ENCODE data around the gene TLR9. TPM values are rescaled to one million over a fixed set of nuclear protein-coding genes. Genes with fewer than 3 reads are reported as not detected.

TLR9 gene
- total and polyA plus RNA-seq, 4 experiments from 2014 or later = 2.3 to 3.0 TPM; not detected in 2

- Histone ChIP-seq H3K4me1 (ENCODE audit: insufficient read depth, low read length) (peaks cover 58% of the 10 kb centered on the region), H3K4me3 (ENCODE audit: low read length in 2 of 2) (no peak overlapping the region), H3K27me3 (ENCODE audit: insufficient read depth, low read length) (no peaks in the 10 kb centered on the region), H3K36me3 (ENCODE audit: insufficient read depth, low read length) (peaks cover 33% of the 10 kb centered on the region), H3K9me3 (ENCODE audit: control insufficient read depth in 1 of 2, low read length in 2 of 2) (no peaks in the 10 kb centered on the region), H3K27ac (ENCODE audit: low read depth, low read length) (no peak overlapping the region)
- Mint-ChIP-seq H3K27me3 (no peaks in the 10 kb centered on the region), H3K9me3 (no peaks in the 10 kb centered on the region), H3K4me3 (peak overlapping the region in 3 of 8 donors; percentile 21 to 62 (median 26)), H3K36me3 (peaks cover 14 to 43% of the 10 kb centered on the region in 2 donors), H3K27ac (peak overlapping the region in 5 of 7 donors; percentile 64 to 91 (median 89)), H3K4me1 (peaks cover 31 to 76% (median 54%) of the 10 kb centered on the region in 4 donors)
- ChIA-PET CTCF (ENCODE audit: partially characterized antibody) (interaction anchor here (0.7 to 31.1 kb wide), 6 partner anchors 8 to 224 kb away, joined by 3 to 684 read pairs (median 4); partner anchors contain the start of genes GLYCTK and WDR82), POLR2A (ENCODE audit: partially characterized antibody) (interaction anchor here (1.2 to 13.6 kb wide), 6 partner anchors 10 to 61 kb away, joined by 4 to 156 read pairs (median 8); partner anchors contain the start of genes GLYCTK, PPM1M, TWF2 and WDR82)
- intact Hi-C loops (cut with micrococcal nuclease) = no loop called here
- DNase-seq = no peak
Observed at GRCh38 chr3:52227117-52227516, 1.7 kb upstream of the TLR9 start.

- Histone ChIP-seq H3K4me3 (ENCODE audit: low read length in 2 of 2) (no peak overlapping the region), H3K27ac (ENCODE audit: low read depth, low read length) (peak overlapping the region; percentile 4), H3K9me3 (ENCODE audit: control insufficient read depth in 1 of 2, low read length in 2 of 2) (no peaks in the 10 kb centered on the region), H3K4me1 (ENCODE audit: insufficient read depth, low read length) (peaks cover 58% of the 10 kb centered on the region), H3K27me3 (ENCODE audit: insufficient read depth, low read length) (no peaks in the 10 kb centered on the region), H3K36me3 (ENCODE audit: insufficient read depth, low read length) (peaks cover 33% of the 10 kb centered on the region)
- Mint-ChIP-seq H3K9me3 (no peaks in the 10 kb centered on the region), H3K36me3 (peaks cover 10 to 38% of the 10 kb centered on the region in 2 donors), H3K27me3 (no peaks in the 10 kb centered on the region), H3K27ac (peak overlapping the region; percentile 64 to 93 (median 90)), H3K4me3 (peak overlapping the region in 7 of 8 donors; percentile 26 to 65 (median 54)), H3K4me1 (peaks cover 29 to 76% (median 55%) of the 10 kb centered on the region in 4 donors)
- DNase-seq = no peak
- intact Hi-C loops (cut with micrococcal nuclease) = no loop called here
- ChIA-PET POLR2A (ENCODE audit: partially characterized antibody) (interaction anchor here (1.1 to 13.6 kb wide), 10 partner anchors 9 to 62 kb away, joined by 4 to 156 read pairs (median 7); partner anchors contain the start of genes GLYCTK, PPM1M, TWF2 and WDR82), CTCF (ENCODE audit: partially characterized antibody) (interaction anchor here (1.5 to 31.1 kb wide), 6 partner anchors 7 to 114 kb away, joined by 4 to 684 read pairs (median 92); partner anchors contain the start of genes GLYCTK, TWF2 and WDR82)
Observed at GRCh38 chr3:52226229-52226817, 878 bp upstream of the TLR9 start.

GRCh38 chr3:52223449-52224408 lies 1.7 kb downstream of the TLR9 start:
- ChIA-PET CTCF (ENCODE audit: partially characterized antibody) (interaction anchor here (1.1 to 12.2 kb wide), 4 partner anchors 10 to 117 kb away, joined by 4 to 247 read pairs (median 92); partner anchors contain the start of gene TWF2), POLR2A (ENCODE audit: partially characterized antibody) (interaction anchor here (0.8 to 13.6 kb wide), 6 partner anchors 8 to 57 kb away, joined by 3 to 156 read pairs (median 19); partner anchors contain the start of genes PPM1M, TWF2 and WDR82)
- Histone ChIP-seq H3K27ac (ENCODE audit: low read depth, low read length) (no peak overlapping the region), H3K36me3 (ENCODE audit: insufficient read depth, low read length) (peaks cover 7% of the 10 kb centered on the region), H3K27me3 (ENCODE audit: insufficient read depth, low read length) (no peaks in the 10 kb centered on the region), H3K4me3 (ENCODE audit: low read length in 2 of 2) (no peak overlapping the region), H3K4me1 (ENCODE audit: insufficient read depth, low read length) (peaks cover 80% of the 10 kb centered on the region), H3K9me3 (ENCODE audit: control insufficient read depth in 1 of 2, low read length in 2 of 2) (no peaks in the 10 kb centered on the region)
- intact Hi-C loops (cut with micrococcal nuclease) = loop anchor here (2.0 to 5.0 kb wide), 2 partner anchors 15 to 224 kb away; partner anchors contain the start of genes SEMA3G and TWF2
- Mint-ChIP-seq H3K4me3 (peak overlapping the region; percentile 51 to 73 (median 62)), H3K9me3 (no peaks in the 10 kb centered on the region), H3K4me1 (peaks cover 42 to 88% (median 72%) of the 10 kb centered on the region in 4 donors), H3K27me3 (no peaks in the 10 kb centered on the region), H3K36me3 (peaks cover 0 to 19% of the 10 kb centered on the region in 2 donors), H3K27ac (peak overlapping the region; percentile 74 to 92 (median 84))
- DNase-seq = no peak

- Histone ChIP-seq H3K9me3 (ENCODE audit: control insufficient read depth in 1 of 2, low read length in 2 of 2) (no peaks in the 10 kb centered on the region), H3K27me3 (ENCODE audit: insufficient read depth, low read length) (no peaks in the 10 kb centered on the region), H3K27ac (ENCODE audit: low read depth, low read length) (peak overlapping the region; percentile 44), H3K36me3 (ENCODE audit: insufficient read depth, low read length) (no peaks in the 10 kb centered on the region), H3K4me1 (ENCODE audit: insufficient read depth, low read length) (peaks cover 92% of the 10 kb centered on the region), H3K4me3 (ENCODE audit: low read length in 2 of 2) (peak overlapping the region; percentile 3 to 59)
- no peaks in the 10 kb centered on the region for H3K9me3 Mint-ChIP-seq
- ChIA-PET POLR2A (ENCODE audit: partially characterized antibody) (interaction anchor here (0.6 to 13.6 kb wide), 15 partner anchors 9 to 280 kb away, joined by 3 to 156 read pairs (median 7); partner anchors contain the start of genes GLYCTK, PARP3, PPM1M and TWF2), CTCF (ENCODE audit: partially characterized antibody) (interaction anchor here (0.6 to 12.2 kb wide), 15 partner anchors 11 to 224 kb away, joined by 3 to 247 read pairs (median 5); partner anchors contain the start of genes ALAS1, GLYCTK, TWF2 and WDR82)
- DNase-seq = no peak
- no peaks in the 10 kb centered on the region for H3K27me3 Mint-ChIP-seq
- peak overlapping the region; percentile 82 to 91 (median 83) for H3K4me3 Mint-ChIP-seq
- peak overlapping the region; percentile 84 to 96 (median 92) for H3K27ac Mint-ChIP-seq
- intact Hi-C loops (cut with micrococcal nuclease) = loop anchor here (2.0 to 5.0 kb wide), 2 partner anchors 16 to 225 kb away; partner anchors contain the start of genes SEMA3G and TWF2
- H3K4me1 Mint-ChIP-seq = peaks cover 52 to 96% (median 82%) of the 10 kb centered on the region in 4 donors
- H3K36me3 Mint-ChIP-seq = peaks cover 0 to 11% of the 10 kb centered on the region in 2 donors
Observed at GRCh38 chr3:52222319-52223221, 2.9 kb downstream of the TLR9 start.

- POLR2A ChIA-PET (ENCODE audit: partially characterized antibody) = interaction anchor here (0.6 to 13.6 kb wide), 16 partner anchors 10 to 279 kb away, joined by 3 to 156 read pairs (median 8); partner anchors contain the start of genes GLYCTK, PARP3, PPM1M and TWF2
- Histone ChIP-seq H3K27me3 (ENCODE audit: insufficient read depth, low read length) (no peaks in the 10 kb centered on the region), H3K4me1 (ENCODE audit: insufficient read depth, low read length) (peaks cover 98% of the 10 kb centered on the region), H3K9me3 (ENCODE audit: control insufficient read depth in 1 of 2, low read length in 2 of 2) (no peaks in the 10 kb centered on the region), H3K36me3 (ENCODE audit: insufficient read depth, low read length) (no peaks in the 10 kb centered on the region), H3K4me3 (ENCODE audit: low read length in 2 of 2) (peak overlapping the region; percentile 3 to 59), H3K27ac (ENCODE audit: low read depth, low read length) (peak overlapping the region; percentile 44)
- intact Hi-C loops (cut with micrococcal nuclease) = loop anchor here (2.0 to 5.0 kb wide), 2 partner anchors 17 to 226 kb away; partner anchors contain the start of genes SEMA3G and TWF2
- DNase-seq = peak; percentile 76 to 85 (median 80)
- H3K36me3 Mint-ChIP-seq = peaks cover 0 to 11% of the 10 kb centered on the region in 2 donors
- CTCF ChIA-PET (ENCODE audit: partially characterized antibody) = interaction anchor here (0.6 to 12.2 kb wide), 26 partner anchors 10 to 225 kb away, joined by 3 to 247 read pairs (median 6); partner anchors contain the start of genes ALAS1, GLYCTK, TWF2 and WDR82
- H3K9me3 Mint-ChIP-seq = no peaks in the 10 kb centered on the region
- peaks cover 55 to 99% (median 85%) of the 10 kb centered on the region in 4 donors for H3K4me1 Mint-ChIP-seq
- H3K27ac Mint-ChIP-seq = peak overlapping the region; percentile 84 to 96 (median 92)
- no peaks in the 10 kb centered on the region for H3K27me3 Mint-ChIP-seq
- peak overlapping the region; percentile 82 to 91 (median 83) for H3K4me3 Mint-ChIP-seq
Observed at GRCh38 chr3:52221563-52222318, 3.7 kb downstream of the TLR9 start.

Data from CD4-positive, alpha-beta memory T cell (primary cell).